SKM-1 treated with dmso at 0.1 percent for 144 hours (cell line): ENCODE results near the gene SSBP4.

ENCODE experiments used
- DNase-seq: peaks from one replicate; lab custom pipeline; 2025; ENCODE audit not compliant: unreplicated experiment; lab: John Stamatoyannopoulos, UW

SSBP4 gene

DNA sequence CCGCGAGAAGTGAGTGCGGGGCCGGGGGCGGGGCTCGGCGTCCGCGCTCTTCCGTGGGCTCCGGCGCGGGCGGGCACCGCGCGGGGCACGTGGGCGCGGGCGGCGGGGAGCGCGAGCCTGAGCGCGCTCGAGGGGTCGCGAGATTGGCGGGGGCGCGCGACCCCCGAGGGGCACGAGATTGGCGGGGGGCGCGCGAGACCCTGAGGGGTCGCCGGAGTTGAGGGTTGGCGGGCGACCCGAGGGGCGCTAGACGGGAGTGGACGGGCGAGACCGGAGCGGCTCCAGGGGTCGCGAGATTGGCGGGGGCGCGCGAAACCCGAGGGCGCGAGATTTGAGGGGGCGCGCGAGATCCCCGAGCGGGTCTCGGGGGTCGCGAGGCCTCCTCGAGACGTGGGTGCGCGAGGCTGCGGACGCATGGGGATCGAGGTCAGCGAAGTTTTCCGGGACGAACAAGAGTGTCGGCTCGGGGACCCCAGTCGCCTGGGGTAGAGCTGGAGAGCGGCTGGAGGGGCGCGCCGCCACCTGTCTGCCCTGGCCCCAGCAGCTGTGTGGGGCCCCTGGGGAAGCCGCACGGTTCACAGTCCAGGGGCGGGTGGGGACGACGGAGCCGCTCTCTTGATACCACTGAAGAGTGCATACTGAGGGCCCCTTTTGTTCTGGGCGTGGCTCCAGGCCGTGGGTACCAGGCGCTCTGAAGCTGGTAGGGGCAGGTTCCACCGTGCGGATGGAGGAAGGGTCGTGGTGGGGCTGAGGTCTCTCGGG lies 682 bp downstream of the SSBP4 start:
- no peak for DNase-seq

DNA sequence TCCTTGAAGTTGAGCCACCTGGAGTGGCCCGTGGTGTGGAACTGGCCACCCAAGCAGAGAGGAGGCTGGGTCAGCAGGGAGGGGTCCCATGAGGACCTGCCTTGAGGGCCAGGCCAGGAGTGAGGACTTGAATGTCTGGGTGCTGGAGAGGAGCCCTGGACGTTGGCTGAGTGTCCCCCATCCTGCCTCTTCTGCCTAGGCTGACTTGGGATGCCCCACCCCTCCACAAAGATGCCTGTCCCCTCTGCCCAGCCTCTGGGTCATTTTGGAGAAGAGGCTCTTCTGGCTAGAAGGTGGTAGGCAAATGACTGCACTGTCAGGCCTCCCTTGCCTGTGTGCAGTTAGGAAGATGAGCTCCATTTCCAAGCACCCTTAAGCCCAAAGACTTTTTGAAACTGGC lies 1.7 kb downstream of the SSBP4 start:
- DNase-seq = no peak

DNA sequence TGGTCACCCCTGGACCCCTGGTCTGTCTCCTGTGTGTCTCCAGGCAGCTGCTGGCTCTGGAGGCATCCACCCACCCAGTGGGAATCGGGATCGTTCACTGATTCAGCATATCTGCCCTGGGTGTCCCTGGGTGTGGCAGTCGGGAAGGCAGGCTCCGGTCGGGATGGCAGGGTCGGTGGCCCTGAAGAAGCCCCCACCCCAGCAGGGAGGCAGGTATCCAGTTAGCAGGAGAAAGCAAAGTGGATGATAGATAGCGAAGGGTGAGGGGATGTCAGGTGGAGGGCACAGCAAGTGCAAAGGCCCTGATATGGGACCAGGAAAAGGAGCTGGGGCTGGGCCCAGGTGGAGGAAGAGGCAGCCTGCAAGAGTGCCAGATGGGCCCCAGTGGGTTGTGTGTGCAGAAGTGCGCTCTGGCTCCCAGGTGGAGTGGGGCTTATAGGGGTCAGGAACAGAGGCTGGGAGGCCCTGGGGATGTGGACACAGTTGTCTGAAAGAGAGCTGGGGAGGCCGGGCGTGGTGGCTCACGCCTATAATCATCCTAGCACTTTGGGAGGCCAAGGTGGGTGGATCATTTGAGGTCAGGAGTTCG lies 2.3 kb downstream of the SSBP4 start:
- DNase-seq = no peak

DNA sequence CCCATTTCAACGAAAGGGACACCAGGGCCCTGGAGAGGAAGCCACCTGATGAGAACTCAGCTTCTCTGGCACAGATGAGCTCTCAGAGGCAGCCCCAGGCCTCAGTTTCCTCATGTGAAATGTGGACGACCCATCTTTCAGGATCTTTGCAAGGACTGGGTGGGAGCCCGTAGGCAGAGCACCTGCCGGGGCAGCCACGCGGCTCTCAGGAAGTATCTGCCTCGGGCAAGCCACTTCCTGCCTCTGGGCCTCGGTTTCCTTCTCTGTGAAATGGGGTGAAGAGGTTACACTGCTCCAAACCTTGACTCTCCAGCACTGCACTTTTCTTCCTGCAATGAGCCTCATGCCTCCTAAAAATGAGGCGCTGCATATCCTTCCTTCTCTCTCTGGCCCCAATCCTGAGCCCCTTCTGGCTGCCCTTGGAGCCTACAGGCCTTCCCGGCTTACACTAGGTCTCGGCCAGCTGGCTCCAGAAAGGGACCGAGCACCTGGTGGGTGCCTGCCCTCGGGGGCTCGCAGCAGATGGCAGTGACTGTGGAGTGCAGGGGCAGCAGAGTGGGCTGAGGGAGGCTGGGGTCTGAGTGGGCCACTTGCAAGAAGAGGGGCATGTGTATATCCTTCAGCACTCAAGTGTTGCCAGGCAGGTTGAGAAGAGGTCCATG lies 3.5 kb downstream of the SSBP4 start:
- DNase-seq = no peak

DNA sequence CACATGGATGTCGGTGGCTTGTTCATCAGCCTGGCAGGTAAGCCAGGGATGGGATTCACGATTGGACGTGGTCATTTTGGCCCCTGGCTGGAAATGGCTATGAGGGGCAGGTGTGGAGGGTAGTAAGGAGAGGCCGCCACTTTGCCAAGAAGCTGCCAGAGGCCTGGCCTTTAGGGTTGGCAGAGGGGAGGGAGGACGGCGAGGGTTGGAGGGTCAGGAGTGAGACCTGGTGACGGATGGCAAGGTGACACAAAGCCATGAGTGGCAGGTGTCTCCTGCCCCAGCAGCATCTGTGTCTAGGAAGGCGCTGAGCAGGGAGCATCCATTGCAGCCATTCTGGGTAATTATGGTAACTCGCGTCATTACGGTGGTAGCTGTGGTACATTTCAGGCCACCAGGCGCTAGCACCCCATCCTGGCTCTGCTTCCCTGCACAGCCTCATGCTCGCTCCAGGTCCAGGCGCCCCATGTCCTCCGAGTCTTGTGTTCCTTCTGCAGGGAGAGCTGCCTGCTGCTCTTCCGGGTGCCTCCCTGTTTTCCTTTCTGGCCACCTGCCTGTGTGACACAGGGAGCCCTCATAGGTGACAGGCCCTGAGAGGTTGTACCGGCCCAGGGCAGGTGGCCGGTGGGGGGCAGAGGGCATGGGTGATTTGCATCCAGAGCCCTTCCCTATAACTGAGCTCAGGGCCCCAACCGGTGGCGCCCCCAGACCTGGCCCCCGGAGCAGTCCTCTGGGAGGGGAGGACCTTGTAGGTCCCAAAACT lies 4.2 kb downstream of the SSBP4 start:
- DNase-seq = no peak

DNA sequence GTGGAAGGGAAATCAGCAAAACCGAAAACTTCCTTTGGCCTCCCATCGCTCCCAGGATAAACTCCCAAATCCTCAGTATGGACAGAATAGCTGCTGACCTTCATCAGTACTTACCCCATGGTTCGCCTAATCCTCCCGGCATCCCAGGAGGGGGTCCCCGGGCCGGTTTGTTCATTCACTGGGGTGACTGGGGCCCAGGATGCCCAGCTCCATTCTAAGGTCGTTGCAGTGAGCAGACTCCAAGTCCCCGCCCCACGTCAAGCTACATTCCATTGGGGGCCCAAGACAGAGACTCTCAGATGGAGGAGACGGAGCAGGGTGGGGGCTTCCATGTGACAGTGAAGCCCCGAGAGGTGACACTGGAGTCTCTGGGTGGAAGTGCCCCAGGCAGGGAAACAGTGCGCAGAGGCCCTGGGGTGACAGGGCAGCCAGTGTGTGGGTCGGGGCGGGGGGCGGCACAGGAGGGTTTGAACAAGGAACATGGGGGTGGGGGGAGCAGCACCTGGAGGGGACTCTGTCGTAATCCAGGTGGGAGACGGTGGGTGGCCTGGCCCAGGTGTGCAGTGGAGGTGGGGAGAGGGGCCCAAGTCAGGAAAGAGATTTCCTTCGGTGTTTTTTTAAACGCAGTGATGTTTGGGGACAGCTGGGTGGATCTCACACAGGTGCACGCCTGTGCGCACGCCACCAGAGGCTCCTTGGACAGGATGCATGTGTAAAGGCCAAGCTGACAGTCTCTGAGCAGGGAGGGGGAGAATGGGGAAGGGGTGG lies 5.1 kb downstream of the SSBP4 start:
- DNase-seq = no peak

DNA sequence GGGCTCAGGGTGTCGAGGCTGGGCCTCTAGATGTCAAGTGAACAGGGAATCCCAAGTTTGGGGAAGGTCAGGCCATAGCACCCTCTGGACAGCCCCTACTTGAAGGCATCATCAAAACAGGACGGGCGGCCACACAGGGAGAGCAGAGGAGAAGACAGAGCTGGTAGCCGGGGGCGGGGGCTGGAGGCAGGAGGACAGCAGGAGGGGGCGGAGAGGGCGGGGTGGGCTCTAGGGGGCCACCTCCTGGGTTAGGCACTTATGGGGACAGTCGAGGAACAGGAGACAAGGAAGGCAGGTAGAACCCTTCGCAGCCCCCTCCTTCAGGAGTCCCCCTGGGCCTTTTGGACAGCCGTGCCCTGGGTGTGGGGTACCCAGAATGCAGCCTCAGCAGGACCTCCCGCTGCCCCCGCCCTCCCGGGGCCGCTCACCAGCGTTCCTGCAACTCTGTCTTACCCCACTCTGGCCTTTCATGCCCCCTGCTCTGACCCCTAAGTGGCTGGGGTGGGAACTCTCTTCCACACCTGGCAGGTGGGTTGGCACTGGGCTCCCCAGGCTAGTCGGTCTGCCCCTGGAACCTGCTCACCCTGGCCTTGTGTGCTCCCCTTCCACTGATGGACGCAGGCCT lies 5.8 kb downstream of the SSBP4 start:
- DNase-seq = no peak

DNA sequence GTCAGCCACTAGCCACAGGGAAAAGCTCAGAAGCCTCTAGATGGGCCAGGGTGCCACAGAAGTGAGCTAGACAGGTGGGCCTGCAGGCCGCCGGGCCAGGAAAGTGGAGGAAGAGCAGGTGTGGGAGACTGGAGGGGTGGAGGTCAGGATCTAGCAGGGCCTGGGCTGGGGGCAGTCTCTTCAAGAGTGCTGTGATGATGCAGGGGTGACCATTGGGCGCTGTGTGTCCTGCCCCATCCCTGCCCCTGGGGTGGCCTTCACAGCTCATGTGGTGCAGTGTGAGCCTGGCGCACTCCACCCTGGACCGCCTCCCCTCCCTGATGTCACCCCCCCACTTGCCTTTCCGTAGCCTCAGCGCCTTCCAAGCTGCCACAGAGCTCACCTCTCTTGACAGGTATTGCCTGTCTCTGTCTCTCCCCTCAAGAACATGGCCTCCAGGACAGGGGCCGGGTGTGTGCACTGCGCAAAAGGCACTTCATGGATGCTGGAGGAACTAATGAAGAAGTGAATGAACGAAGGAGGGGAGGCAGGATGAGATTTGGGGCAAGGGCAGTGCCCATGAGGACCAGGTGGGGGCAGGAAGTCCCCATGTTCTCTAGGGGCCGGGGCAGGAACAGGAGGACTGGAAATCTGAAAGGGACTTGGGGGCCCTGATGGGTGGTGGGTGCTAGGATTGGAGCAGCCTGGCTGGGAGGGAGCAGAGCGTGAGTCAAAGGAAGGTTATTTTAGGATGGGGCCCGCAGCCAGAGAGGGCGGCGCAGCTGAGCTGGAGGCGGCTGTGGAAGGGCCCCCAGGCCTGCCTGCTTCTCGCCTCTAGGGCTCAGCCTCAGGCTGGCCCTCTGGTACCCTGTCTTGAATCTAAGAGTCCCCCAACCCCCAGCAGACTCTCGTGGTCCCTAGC lies 6.6 kb downstream of the SSBP4 start:
- DNase-seq = no peak

DNA sequence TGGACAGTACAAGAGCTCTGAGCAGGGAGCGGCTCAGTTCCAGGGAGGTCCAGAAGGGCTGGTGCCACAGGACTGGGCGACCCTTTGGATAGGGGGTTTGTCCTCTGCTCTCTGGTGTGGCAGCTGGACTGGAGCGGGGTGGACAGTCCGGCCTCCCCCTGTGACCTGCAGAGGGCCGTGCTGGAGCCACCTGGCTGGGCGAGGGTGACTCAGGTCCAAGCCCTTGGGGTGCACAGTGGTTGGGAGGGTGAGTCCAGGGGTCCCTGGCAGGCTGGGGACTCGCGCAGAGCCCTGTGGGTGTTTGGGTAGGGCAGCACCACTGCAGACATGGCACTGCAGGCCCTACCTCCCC lies 7.2 kb downstream of the SSBP4 start:
- no peak for DNase-seq

DNA sequence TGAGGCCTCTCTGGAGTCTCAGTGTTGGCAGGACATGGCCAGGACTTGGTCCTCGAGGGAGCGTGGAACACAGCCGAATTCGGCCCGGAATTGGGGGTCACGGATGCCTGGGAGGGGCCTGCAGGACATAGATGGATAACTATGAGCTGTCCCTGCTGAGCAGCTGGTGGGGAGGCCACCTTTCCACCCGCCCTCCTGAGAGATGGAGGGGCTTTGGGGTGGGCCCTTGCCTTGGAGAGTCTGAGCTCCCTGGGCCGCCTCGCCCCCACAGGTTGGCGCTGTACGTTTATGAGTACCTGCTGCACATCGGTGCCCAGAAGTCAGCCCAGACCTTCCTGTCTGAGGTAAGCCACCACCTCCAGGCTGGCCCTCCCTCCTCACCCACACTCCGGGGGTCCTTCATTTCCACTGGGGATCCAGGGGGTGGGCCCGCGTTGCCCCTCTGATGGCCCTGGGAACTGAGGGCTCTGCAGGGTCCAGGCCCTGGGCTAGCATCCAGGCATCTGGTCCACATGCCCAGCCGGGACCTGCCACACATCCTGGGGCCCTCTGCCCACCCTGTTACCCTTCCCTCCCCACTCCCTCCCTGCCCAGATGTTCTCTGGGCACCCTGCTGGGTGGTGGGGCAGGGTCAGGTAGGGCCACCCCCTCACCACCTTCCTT lies 8.0 kb downstream of the SSBP4 start:
- no peak for DNase-seq

DNA sequence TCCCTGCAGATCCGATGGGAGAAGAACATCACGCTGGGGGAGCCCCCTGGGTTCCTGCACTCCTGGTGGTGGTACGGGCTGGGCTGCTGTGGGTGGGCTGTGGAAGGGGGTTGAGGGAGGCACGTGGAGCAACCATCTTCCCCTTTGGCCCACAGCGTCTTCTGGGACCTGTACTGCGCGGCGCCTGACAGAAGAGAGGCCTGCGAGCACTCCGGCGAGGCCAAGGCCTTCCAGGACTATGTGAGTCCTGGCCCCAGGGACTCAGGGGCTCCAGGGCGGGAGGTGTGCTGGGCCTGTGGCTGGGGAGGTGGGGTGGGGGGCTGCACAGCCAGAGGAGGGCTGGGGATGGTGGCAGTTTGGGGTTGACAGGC lies 8.5 kb downstream of the SSBP4 start:
- DNase-seq = no peak

DNA sequence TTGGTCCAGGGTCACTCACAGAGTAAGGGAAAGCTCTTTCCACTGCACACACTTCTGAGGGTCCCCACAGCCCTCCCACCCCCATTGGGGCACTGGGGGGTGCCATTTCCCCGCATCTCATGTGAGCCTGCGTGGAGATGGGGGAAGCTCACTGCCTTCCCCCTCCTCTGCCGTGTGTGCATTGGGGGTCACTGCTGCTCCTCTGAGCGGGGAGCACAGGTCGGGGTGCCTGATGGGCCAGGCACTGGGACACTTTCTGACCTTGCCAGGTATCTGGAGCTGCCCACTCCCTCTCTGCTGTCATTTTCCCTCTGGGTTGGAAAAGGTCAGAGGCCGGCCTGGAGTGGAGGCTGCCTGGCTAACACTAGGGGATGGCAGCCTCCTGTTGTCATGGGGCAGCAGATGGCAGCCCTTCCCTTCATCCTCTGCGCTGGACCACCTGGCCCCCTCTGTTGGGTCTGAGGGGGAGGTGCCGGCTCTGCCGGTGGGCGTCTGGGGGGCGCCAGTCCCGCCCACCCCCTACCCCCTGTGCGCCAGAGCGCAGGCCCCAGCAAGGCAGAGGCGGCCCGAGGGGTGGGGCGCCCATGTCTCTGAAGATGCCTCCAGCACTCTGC lies 9.1 kb downstream of the SSBP4 start:
- DNase-seq = no peak

DNA sequence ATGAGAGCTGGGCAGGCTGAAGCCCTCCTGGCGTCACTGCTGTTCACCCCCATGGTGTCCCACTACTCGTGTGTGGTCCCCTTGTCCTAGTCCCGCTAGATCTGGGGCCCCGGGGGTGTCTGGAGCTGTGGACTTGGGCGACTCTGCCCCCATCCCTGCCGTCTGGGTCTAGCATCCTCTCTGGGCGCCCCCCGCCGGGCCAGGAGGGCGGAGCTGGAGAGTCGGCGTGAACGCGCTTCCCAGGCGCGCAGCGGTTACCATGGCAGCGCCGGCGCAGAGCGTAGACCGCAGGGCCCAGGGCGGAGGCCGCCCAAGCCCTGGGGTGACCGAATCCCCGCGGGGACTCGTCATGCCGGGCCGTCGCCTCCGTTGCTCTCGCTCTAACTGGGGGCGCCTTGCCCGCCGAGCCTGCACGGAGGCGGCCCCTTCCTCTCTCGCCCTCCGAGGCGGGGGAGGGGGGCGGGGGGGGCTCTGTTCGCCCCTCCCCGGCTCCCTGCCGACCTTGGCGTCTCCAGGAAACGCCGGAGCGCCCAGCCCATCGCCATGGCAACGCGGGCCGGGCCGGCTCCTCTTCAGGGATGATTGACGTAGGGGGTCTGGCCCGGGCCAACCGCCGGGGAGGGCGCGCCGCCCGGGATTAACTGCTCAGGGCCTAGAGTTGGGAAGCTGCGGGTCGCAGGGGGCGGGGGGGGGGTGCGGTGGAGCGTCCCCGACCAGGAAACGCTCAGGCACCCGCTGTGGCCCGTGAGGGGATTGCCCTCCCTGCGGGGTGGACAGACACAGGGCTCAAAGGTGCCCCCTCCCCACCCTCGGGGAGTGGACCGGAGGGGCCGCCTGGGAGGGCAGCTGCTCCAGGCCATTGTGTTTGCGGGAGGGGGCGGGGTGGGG lies 9.8 kb downstream of the SSBP4 start:
- DNase-seq = no peak

DNA sequence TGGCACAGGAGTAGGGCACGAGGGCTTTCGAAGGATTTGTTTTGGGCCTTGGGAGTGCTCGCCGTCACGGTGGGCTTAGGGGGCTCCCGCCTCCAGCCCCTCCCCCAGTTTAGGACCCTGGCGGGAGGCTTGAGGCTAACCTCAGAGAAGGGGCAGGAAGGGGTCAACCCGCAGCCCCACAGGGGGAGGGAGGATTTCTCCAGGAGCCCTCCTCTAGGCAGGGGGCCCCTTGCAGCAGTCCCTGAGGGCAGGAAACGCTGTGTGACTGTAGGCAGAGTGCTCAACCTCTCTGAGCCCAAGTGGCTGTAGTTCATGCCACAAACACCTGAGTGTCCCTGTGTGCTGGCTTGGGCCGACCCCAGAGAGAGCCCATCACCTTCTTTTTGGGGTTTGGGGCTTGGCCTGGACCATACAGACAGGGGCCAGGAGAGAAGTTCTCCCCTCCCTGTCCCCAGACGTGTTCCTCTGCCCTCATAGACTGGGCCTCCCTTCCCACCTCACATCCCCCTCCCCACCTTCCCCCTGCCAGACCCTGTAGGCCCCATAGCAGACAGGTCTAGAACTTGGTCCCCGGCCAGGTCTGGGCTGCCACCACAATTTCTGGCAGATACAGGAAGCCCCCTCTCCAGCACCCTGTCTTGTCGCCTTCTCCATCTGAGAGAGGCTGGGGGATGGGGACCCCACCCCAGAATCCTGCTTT lies 10.7 kb downstream of the SSBP4 start:
- DNase-seq = no peak

DNA sequence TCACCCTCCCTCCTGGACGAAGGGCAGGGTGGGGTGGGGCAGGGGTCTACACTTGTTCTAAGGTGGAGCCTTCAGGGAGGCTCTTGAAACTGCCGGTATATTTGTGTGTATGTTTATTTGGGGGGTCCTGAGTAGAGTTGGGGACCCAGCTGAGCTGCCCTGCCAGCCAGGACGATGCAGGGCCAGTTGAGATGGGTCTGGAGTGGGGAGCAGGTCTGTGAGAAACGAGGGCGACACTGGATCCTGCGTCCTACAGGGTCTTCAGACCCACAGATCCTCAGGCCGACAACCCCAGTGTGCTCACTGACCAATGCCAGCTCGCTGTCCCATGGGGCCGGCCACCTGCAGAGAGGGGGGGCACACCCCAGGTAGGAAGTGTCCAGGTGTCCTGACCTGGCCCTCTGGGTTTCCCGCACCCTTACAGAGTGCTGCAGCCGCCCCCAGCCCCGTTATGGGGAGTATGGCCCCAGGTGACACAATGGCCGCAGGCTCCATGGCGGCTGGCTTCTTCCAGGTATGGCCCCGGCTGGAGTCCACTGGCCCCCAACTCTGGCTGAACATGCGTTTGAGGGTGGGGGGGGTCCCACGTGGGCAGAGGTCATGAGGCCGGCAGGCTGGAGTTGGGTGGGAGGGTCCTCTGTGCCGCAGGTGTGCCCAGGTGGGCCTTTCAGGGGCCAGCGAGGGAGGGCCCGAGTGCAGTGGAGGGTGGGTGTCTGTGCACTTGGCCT lies 11.4 kb downstream of the SSBP4 start:
- no peak for DNase-seq
